ENCODE data around the gene MESP1.

- TF ChIP-seq ZNF317 (CRISPR knock-in tag; IDR thresholded peaks at IDR 0.05) (no peak), MTERF4 (CRISPR knock-in tag; IDR thresholded peaks at IDR 0.05) (no peak), ZNF772 (CRISPR knock-in tag; IDR thresholded peaks at IDR 0.05) (no peak), ARID3A (IDR thresholded peaks at IDR 0.05; ENCODE audit: low read depth, low read length) (no peak), ZNF382 (CRISPR knock-in tag; IDR thresholded peaks at IDR 0.05; ENCODE audit: borderline replicate concordance) (no peak), FOXP4 (CRISPR knock-in tag; IDR thresholded peaks at IDR 0.05) (no peak)
Measured at GRCh38 chr15:89749951-89750559, 994 bp downstream of the MESP1 start.

Data from HepG2 (cell line).